IMR-90 (cell line): ENCODE data around the gene SYP. TPM values are rescaled to one million over a fixed set of nuclear protein-coding genes. Genes with fewer than 3 reads are reported as not detected.

Source experiments
- ATAC-seq: fragments of 200-7000 bp; cut with Tn5 transposase; 2 replicates; pipeline ENCODE4 v1.9.1; 2020; ENCODE audit warnings: low read depth, mild to moderate bottlenecking, moderate library complexity
- BruUV-seq: library from RNA; stranded (reverse); fragments of 400-500 nt; replicated peaks from 2 replicates; lab custom pipeline; 2021; lab: Mats Ljungman, UMichigan
- CTCF ChIA-PET: fragments of 300-600 bp; formaldehyde crosslinking; extraction: SDS; loops from one replicate; lab custom pipeline; 2021; ENCODE audit warnings: antibody characterized with exemption; lab: Yijun Ruan, JAX
- POLR2A ChIA-PET: fragments of 300-600 bp; sonication (Branson Sonifier 250); formaldehyde crosslinking; loops from one replicate; lab custom pipeline; 2022; ENCODE audit warnings: antibody characterized with exemption; ENCODE audit not compliant: unreplicated experiment; lab: Charles Lee
- DNase-seq: peaks from one replicate; pipeline ENCODE4 v3.0.0; 2013
- H2AFZ ChIP-seq: replicated peaks from 2 replicates; pipeline ENCODE3; 2013; ENCODE audit warnings: low read length, mild to moderate bottlenecking; ENCODE audit not compliant: poor library complexity
- H2AK5ac ChIP-seq: 2 replicates; pipeline ENCODE4 v1.6.1; 2013; ENCODE audit warnings: low read depth, low read length, inconsistent platforms
- H2AK9ac ChIP-seq: replicated peaks from 2 replicates; pipeline ENCODE3; 2013; ENCODE audit warnings: mild to moderate bottlenecking, low read depth, low read length, moderate library complexity; ENCODE audit not compliant: poor library complexity
- H2BK120ac ChIP-seq: 2 replicates; pipeline ENCODE4 v1.6.1; 2013; ENCODE audit warnings: low read depth, low read length, inconsistent platforms
- H2BK15ac ChIP-seq: 3 replicates; pipeline ENCODE4 v1.6.1; 2013; ENCODE audit warnings: low read depth, low read length, inconsistent platforms
- H2BK20ac ChIP-seq: 2 replicates; pipeline ENCODE4 v1.6.1; 2013; ENCODE audit warnings: low read depth, mild to moderate bottlenecking, inconsistent platforms, low read length, moderate library complexity
- H2BK5ac ChIP-seq: 2 replicates; pipeline ENCODE4 v1.6.1; 2013; ENCODE audit warnings: mild to moderate bottlenecking, low read depth, low read length, inconsistent platforms; ENCODE audit not compliant: poor library complexity, severe bottlenecking
- H3K14ac ChIP-seq: replicated peaks from 2 replicates; pipeline ENCODE4 v1.6.1; 2013; ENCODE audit warnings: low read depth, low read length, inconsistent platforms
- H3K18ac ChIP-seq: 2 replicates; pipeline ENCODE4 v1.6.1; 2013; ENCODE audit warnings: low read depth, low read length, control low read depth
- H3K23ac ChIP-seq: 2 replicates; pipeline ENCODE4 v1.6.1; 2013; ENCODE audit warnings: low read depth, low read length, inconsistent platforms
- H3K27ac ChIP-seq: 2 replicates; pipeline ENCODE4 v1.5.1; 2013; ENCODE audit warnings: mild to moderate bottlenecking, control low read depth, low read length; ENCODE audit not compliant: insufficient read depth
- H3K27me3 ChIP-seq: 2 replicates; pipeline ENCODE4 v1.6.1; 2013; ENCODE audit warnings: low read length; ENCODE audit not compliant: control insufficient read depth, insufficient read depth
- H3K36me3 ChIP-seq: 2 replicates; pipeline ENCODE4 v1.6.1; 2013; ENCODE audit warnings: low read length, mixed read lengths; ENCODE audit not compliant: control insufficient read depth, insufficient read depth
- H3K4ac ChIP-seq: 2 replicates; pipeline ENCODE4 v1.6.1; 2013; ENCODE audit warnings: low read depth, low read length, inconsistent platforms
- H3K4me1 ChIP-seq: 2 replicates; pipeline ENCODE4 v1.6.1; 2013; ENCODE audit warnings: low read length, mixed read lengths; ENCODE audit not compliant: control insufficient read depth, insufficient read depth
- H3K4me2 ChIP-seq: 2 replicates; pipeline ENCODE4 v1.6.1; 2013; ENCODE audit warnings: low read depth, mild to moderate bottlenecking, control low read depth, low read length, moderate library complexity
- H3K4me3 ChIP-seq: 2 replicates; pipeline ENCODE4 v1.5.1; 2013; ENCODE audit warnings: low read depth, mild to moderate bottlenecking, control low read depth, low read length, moderate library complexity; ENCODE audit not compliant: insufficient read depth
- H3K56ac ChIP-seq: 2 replicates; pipeline ENCODE4 v1.6.1; 2013; ENCODE audit warnings: low read length, inconsistent platforms; ENCODE audit not compliant: insufficient read depth; ENCODE audit errors: extremely low read depth
- H3K79me1 ChIP-seq, 2 experiments: 2 replicates each; pipeline ENCODE4 v1.6.1; 2013; ENCODE audit warnings: low read length in 2 of 2, inconsistent platforms in 1 of 2, low read depth in 1 of 2
- H3K9ac ChIP-seq: 2 replicates; pipeline ENCODE4 v1.6.1; 2013; ENCODE audit warnings: low read depth, low read length, control low read depth
- H3K9me1 ChIP-seq: 2 replicates; pipeline ENCODE4 v1.6.1; 2013; ENCODE audit warnings: low read length, inconsistent platforms; ENCODE audit not compliant: insufficient read depth
- H3K9me3 ChIP-seq: 2 replicates; pipeline ENCODE4 v1.6.1; 2013; ENCODE audit warnings: low read length; ENCODE audit not compliant: control insufficient read depth, insufficient read depth
- H4K20me1 ChIP-seq: 2 replicates; pipeline ENCODE4 v1.6.1; 2013; ENCODE audit warnings: low read length, inconsistent platforms; ENCODE audit not compliant: insufficient read depth
- H4K5ac ChIP-seq: 2 replicates; pipeline ENCODE4 v1.6.1; 2013; ENCODE audit warnings: mild to moderate bottlenecking, low read depth, low read length, control low read depth
- H4K8ac ChIP-seq, 2 experiments: 2 replicates each; pipeline ENCODE4 v1.6.1; 2013; ENCODE audit warnings: low read depth in 2 of 2, low read length in 2 of 2, control low read depth in 1 of 2, inconsistent platforms in 1 of 2
- H4K91ac ChIP-seq: 2 replicates; pipeline ENCODE4 v1.6.1; 2013; ENCODE audit warnings: low read depth, low read length, inconsistent platforms; ENCODE audit not compliant: insufficient read depth
- CHD1 ChIP-seq: IDR thresholded peaks from 2 replicates; pipeline ENCODE4 v1.6.1; 2012; ENCODE audit warnings: low read depth, low read length, improper control_type of control experiment
- WGBS, 2 experiments: methylation state at CpG; one replicate each; pipeline versions ENCODE4 v1.1.5 to v1.1.7; 2013; ENCODE audit warnings: missing lambda C conversion rate in 2 of 2; ENCODE audit not compliant: insufficient read length in 1 of 2; ENCODE audit errors: extremely low coverage in 2 of 2; 5-methylcytosine and 5-hydroxymethylcytosine counted together
- dilution Hi-C: fragments of 300-500 bp; cut with HindIII; formaldehyde crosslinking; loops from one replicate; pipeline ENCODE4 v1.14.3; 2018; ENCODE audit warnings: low sequenced_read_pairs; ENCODE audit not compliant: unreplicated experiment
- in situ Hi-C: fragments of 300-500 bp; cut with MboI; formaldehyde crosslinking; loops from 3 replicates; pipeline ENCODE4 v1.14.3; 2019; ENCODE audit warnings: low sequenced_read_pairs, inconsistent platforms, mixed read lengths
- intact Hi-C: fragments of 100-400 bp; cut with micrococcal nuclease; formaldehyde crosslinking; loops from 2 replicates; pipeline ENCODE4 v1.10.0; 2022
- microRNA-seq, 2 experiments: library from miRNA; stranded (forward) in 1 of 2; unstranded in 1 of 2; fragments of 10-50 nt in 1 of 2; fragments of <30 nt in 1 of 2; gene quantifications in 1 of 2; microRNA quantifications in 1 of 2; one replicate each; pipeline versions ENCODE3 to v1.1.0; 2013 to 2020; ENCODE audit not compliant: insufficient read depth in 1 of 2, insufficient read length in 1 of 2, unreplicated experiment in 1 of 2
- polyA plus RNA-seq, 3 experiments: library from polyadenylated mRNA; depleted of rRNA; stranded (reverse); fragments of >200 nt; gene quantifications; 2 replicates each; pipeline ENCODE4 v1.2.3, GENCODE V29; 2012; ENCODE audit warnings: low replicate concordance in 1 of 3
- small RNA-seq, 5 experiments: library from RNA; depleted of rRNA; stranded (forward); fragments of <200 nt; gene quantifications; one replicate each; pipeline ENCODE3, GENCODE V24; 2012
- total RNA-seq: library from RNA; depleted of rRNA; stranded (reverse); fragments of >200 nt; gene quantifications from 2 replicates; pipeline ENCODE4 v1.2.3, GENCODE V29; 2012; rRNA removed

SYP gene
- total and polyA plus RNA-seq, 2 of the 4 experiments (the other 2 are of a cell fraction) = under 0.01 to 0.05 TPM

GRCh38 chrX:49139713-49140112 is 60.3 kb downstream of the SYP start:
- H3K27ac ChIP-seq = no peak overlapping the region
- TF ChIP-seq CHD1 = no peak
- no peak overlapping the region for H2AFZ ChIP-seq
- no peaks in the 10 kb centered on the region for H4K20me1 ChIP-seq
- no peak overlapping the region for H3K23ac ChIP-seq
- H2BK5ac ChIP-seq = no peak overlapping the region
- H3K18ac ChIP-seq = no peak overlapping the region
- no peak overlapping the region for H2AK5ac ChIP-seq
- no peak overlapping the region for H4K91ac ChIP-seq
- BruUV-seq = no TSS peak
- H3K79me1 ChIP-seq = no peaks in the 10 kb centered on the region
- H3K4me1 ChIP-seq = no peaks in the 10 kb centered on the region
- no peak overlapping the region for H2BK120ac ChIP-seq
- ATAC-seq (no peak), DNase-seq (no peak)
- H3K36me3 ChIP-seq = no peaks in the 10 kb centered on the region
- H2BK20ac ChIP-seq = no peak overlapping the region
- dilution Hi-C loops (no loop called here), in situ Hi-C loops (no loop called here), intact Hi-C loops (no loop called here)
- CTCF ChIA-PET = no interaction called here
- no peak overlapping the region for H4K8ac ChIP-seq
- H3K56ac ChIP-seq = no peak overlapping the region
- no peak overlapping the region for H2BK15ac ChIP-seq
- no peaks in the 10 kb centered on the region for H3K9me1 ChIP-seq
- POLR2A ChIA-PET = no interaction called here
- H3K9ac ChIP-seq = no peak overlapping the region
- H2AK9ac ChIP-seq = no peak overlapping the region
- H3K4ac ChIP-seq = no peak overlapping the region
- H3K27me3 ChIP-seq = no peaks in the 10 kb centered on the region
- H3K14ac ChIP-seq = no peak overlapping the region
- H3K4me3 ChIP-seq = no peak overlapping the region
- no peak overlapping the region for H3K4me2 ChIP-seq
- WGBS, 2 experiments = no CpG with 5 or more reads among the region's 4 CpGs
- no peak overlapping the region for H4K5ac ChIP-seq
- peaks cover 16% of the 10 kb centered on the region for H3K9me3 ChIP-seq

Small RNAs within 50 kb of the gene (microRNA-seq; reads per million reads assigned to microRNA genes)
- gene RN7SL262P (ENCODE audit: insufficient read depth, insufficient read length) = not detected

Small RNAs within 50 kb of the gene (small RNA-seq; reads per million reads assigned to genes)
- 0 reads per million in 5 experiments for gene RN7SL262P

Other genes with a start within 250 kb of the SYP start
- gene OTUD5, start 242.6 kb downstream of the SYP start, total RNA-seq = 30.6 and 31.7 TPM in 2 replicates
- 48.3 and 50.4 TPM in 2 replicates for gene OTUD5, start 242.6 kb downstream of the SYP start, polyA plus RNA-seq (2012; rRNA removed)
- 0.28 and 0.36 TPM in 2 replicates for gene KCND1, start 228.3 kb downstream of the SYP start, total RNA-seq
- 1.8 and 1.9 TPM in 2 replicates for gene KCND1, start 228.3 kb downstream of the SYP start, polyA plus RNA-seq (2012; rRNA removed)
- 17.9 and 20.8 TPM in 2 replicates for gene GRIPAP1, start 197.9 kb downstream of the SYP start, total RNA-seq
- gene GRIPAP1, start 197.9 kb downstream of the SYP start, polyA plus RNA-seq (2012; rRNA removed) = 21.4 and 25.0 TPM in 2 replicates
- gene TFE3, start 156.8 kb downstream of the SYP start, total RNA-seq = 23.9 and 24.4 TPM in 2 replicates
- 40.5 and 43.6 TPM in 2 replicates for gene TFE3, start 156.8 kb downstream of the SYP start, polyA plus RNA-seq (2012; rRNA removed)
- gene CCDC120, start 141.2 kb downstream of the SYP start, total RNA-seq = under 0.01 and 0.18 TPM in 2 replicates
- 2.0 and 2.2 TPM in 2 replicates for gene CCDC120, start 141.2 kb downstream of the SYP start, polyA plus RNA-seq (2012; rRNA removed)
- 3.8 and 5.0 TPM in 2 replicates for gene PRAF2, start 126.2 kb downstream of the SYP start, total RNA-seq
- gene PRAF2, start 126.2 kb downstream of the SYP start, polyA plus RNA-seq (2012; rRNA removed) = 65.5 and 71.1 TPM in 2 replicates
- gene WDR45, start 120.3 kb downstream of the SYP start, total RNA-seq = 25.3 and 40.7 TPM in 2 replicates
- gene WDR45, start 120.3 kb downstream of the SYP start, polyA plus RNA-seq (2012; rRNA removed) = 67.4 and 71.5 TPM in 2 replicates
- 17.5 and 19.7 TPM in 2 replicates for gene GPKOW, start 76.5 kb downstream of the SYP start, total RNA-seq
- 23.7 and 25.7 TPM in 2 replicates for gene GPKOW, start 76.5 kb downstream of the SYP start, polyA plus RNA-seq (2012; rRNA removed)
- gene MAGIX, start 37.4 kb downstream of the SYP start, total RNA-seq = 0.56 and 0.72 TPM in 2 replicates
- gene MAGIX, start 37.4 kb downstream of the SYP start, polyA plus RNA-seq (2012; rRNA removed) = 1.0 and 1.1 TPM in 2 replicates
- 22.6 and 29.2 TPM in 2 replicates for gene PLP2, start 28.3 kb downstream of the SYP start, total RNA-seq
- 149 and 156 TPM in 2 replicates for gene PLP2, start 28.3 kb downstream of the SYP start, polyA plus RNA-seq (2012; rRNA removed)
- 3.1 and 3.4 TPM in 2 replicates for gene PRICKLE3, start 13.8 kb downstream of the SYP start, total RNA-seq
- gene PRICKLE3, start 13.8 kb downstream of the SYP start, polyA plus RNA-seq (2012; rRNA removed) = 6.4 and 6.8 TPM in 2 replicates
- not detected in 2 replicates for gene CACNA1F, start 33.1 kb upstream of the SYP start, total RNA-seq
- gene CACNA1F, start 33.1 kb upstream of the SYP start, polyA plus RNA-seq (2012; rRNA removed) = not detected in 2 replicates
- 5.3 and 6.8 TPM in 2 replicates for gene CCDC22, start 35.3 kb upstream of the SYP start, total RNA-seq
- gene CCDC22, start 35.3 kb upstream of the SYP start, polyA plus RNA-seq (2012; rRNA removed) = 10.4 and 11.3 TPM in 2 replicates
- gene FOXP3, start 64.5 kb upstream of the SYP start, total RNA-seq = not detected in 2 replicates
- 0.05 TPM in 1 of 2 replicates, not detected in the other for gene FOXP3, start 64.5 kb upstream of the SYP start, polyA plus RNA-seq (2012; rRNA removed)
- 0.72 and 1.1 TPM in 2 replicates for gene PPP1R3F, start 69.6 kb upstream of the SYP start, total RNA-seq
- 1.7 and 2.1 TPM in 2 replicates for gene PPP1R3F, start 69.6 kb upstream of the SYP start, polyA plus RNA-seq (2012; rRNA removed)
- not detected in 2 replicates for gene GAGE10, start 103.5 kb upstream of the SYP start, total RNA-seq
- not detected in 2 replicates for gene GAGE10, start 103.5 kb upstream of the SYP start, polyA plus RNA-seq (2012; rRNA removed)
- not detected in 2 replicates for gene GAGE12J, start 121.8 kb upstream of the SYP start, total RNA-seq
- gene GAGE12J, start 121.8 kb upstream of the SYP start, polyA plus RNA-seq (2012; rRNA removed) = not detected in 2 replicates
- not detected in 2 replicates for gene GAGE13, start 131.4 kb upstream of the SYP start, total RNA-seq
- gene GAGE13, start 131.4 kb upstream of the SYP start, polyA plus RNA-seq (2012; rRNA removed) = not detected in 2 replicates